ENCODE measurements around the gene SNCB.

The SNCB gene

GRCh38 chr5:176648474-176649194, 18.3 kb upstream of the SNCB start:
- H3K36me3 ChIP-seq (ENCODE audit: insufficient read depth, low read length): peaks cover 11% of the 10 kb centered on the region
- peak overlapping the region; percentile 52 for H3K9ac ChIP-seq (ENCODE audit: low read length)
- H3K9me3 ChIP-seq (ENCODE audit: low read length): no peaks in the 10 kb centered on the region
- H3K27me3 ChIP-seq (ENCODE audit: control insufficient read depth in 1 of 2, insufficient read depth in 2 of 2, low read length in 2 of 2): no peaks in the 10 kb centered on the region
- peak overlapping the region; percentile 83 to 84 for H3K4me3 ChIP-seq (ENCODE audit: low read depth in 1 of 2, low read length in 2 of 2)
- peak overlapping the region; percentile 34 for H3K27ac ChIP-seq (ENCODE audit: low read depth, low read length)
- peaks cover 17% of the 10 kb centered on the region for H3K4me1 ChIP-seq (ENCODE audit: insufficient read depth, low read length)

- Histone ChIP-seq H3K4me1 (ENCODE audit: insufficient read depth, low read length) (peaks cover 17% of the 10 kb centered on the region), H3K9ac (ENCODE audit: low read length) (peak overlapping the region; percentile 52), H3K4me3 (ENCODE audit: low read depth in 1 of 2, low read length in 2 of 2) (peak overlapping the region; percentile 83 to 84)
Observed at GRCh38 chr5:176647843-176648473, 17.6 kb upstream of the SNCB start.

GRCh38 chr5:176647030-176647842, 16.9 kb upstream of the SNCB start, which contains the start of gene TSPAN17:
Gene TSPAN17, plus strand, starts transcription at chr5:176647484. Its CDS starts 132 bp downstream, at chr5:176647616.
- Histone ChIP-seq H3K36me3 (ENCODE audit: insufficient read depth, low read length) (no peaks in the 10 kb centered on the region), H3K27me3 (ENCODE audit: control insufficient read depth in 1 of 2, insufficient read depth in 2 of 2, low read length in 2 of 2) (no peaks in the 10 kb centered on the region), H3K4me3 (ENCODE audit: low read depth in 1 of 2, low read length in 2 of 2) (peak within 1 kb of the TSS; percentile 83 to 84), H3K27ac (ENCODE audit: low read depth, low read length) (peak within 1 kb of the TSS; percentile 93), H3K4me1 (ENCODE audit: insufficient read depth, low read length) (peaks cover 17% of the 10 kb centered on the region), H3K9ac (ENCODE audit: low read length) (peak within 1 kb of the TSS; percentile 52), H3K9me3 (ENCODE audit: low read length) (no peaks in the 10 kb centered on the region)

More at GRCh38 chr5:176647843-176648473, 17.6 kb upstream of the SNCB start:
- Histone ChIP-seq H3K27ac (ENCODE audit: low read depth, low read length) (peak overlapping the region; percentile 93), H3K9me3 (ENCODE audit: low read length) (no peaks in the 10 kb centered on the region), H3K36me3 (ENCODE audit: insufficient read depth, low read length) (peaks cover 4% of the 10 kb centered on the region), H3K27me3 (ENCODE audit: control insufficient read depth in 1 of 2, insufficient read depth in 2 of 2, low read length in 2 of 2) (no peaks in the 10 kb centered on the region)

- H3K9me3 ChIP-seq (ENCODE audit: low read length): no peaks in the 10 kb centered on the region
Observed at GRCh38 chr5:176646707-176647029, 16.3 kb upstream of the SNCB start.

GRCh38 chr5:176646049-176646706, 15.8 kb upstream of the SNCB start:
- Histone ChIP-seq H3K27ac (ENCODE audit: low read depth, low read length) (peak overlapping the region; percentile 83), H3K4me3 (ENCODE audit: low read depth in 1 of 2, low read length in 2 of 2) (peak overlapping the region; percentile 48 to 71), H3K9ac (ENCODE audit: low read length) (no peak overlapping the region)

More at GRCh38 chr5:176646707-176647029, 16.3 kb upstream of the SNCB start:
- H3K27ac ChIP-seq (ENCODE audit: low read depth, low read length): peak overlapping the region; percentile 83
- H3K9ac ChIP-seq (ENCODE audit: low read length): no peak overlapping the region
- H3K4me3 ChIP-seq (ENCODE audit: low read depth in 1 of 2, low read length in 2 of 2): peak overlapping the region; percentile 48 to 71
- H3K36me3 ChIP-seq (ENCODE audit: insufficient read depth, low read length): no peaks in the 10 kb centered on the region
- no peaks in the 10 kb centered on the region for H3K27me3 ChIP-seq (ENCODE audit: control insufficient read depth in 1 of 2, insufficient read depth in 2 of 2, low read length in 2 of 2)
- H3K4me1 ChIP-seq (ENCODE audit: insufficient read depth, low read length): peaks cover 17% of the 10 kb centered on the region

GRCh38 chr5:176644878-176645670, 14.7 kb upstream of the SNCB start:
- Histone ChIP-seq H3K9ac (ENCODE audit: low read length) (no peak overlapping the region), H3K9me3 (ENCODE audit: low read length) (no peaks in the 10 kb centered on the region), H3K27me3 (ENCODE audit: control insufficient read depth in 1 of 2, insufficient read depth in 2 of 2, low read length in 2 of 2) (no peaks in the 10 kb centered on the region), H3K27ac (ENCODE audit: low read depth, low read length) (no peak overlapping the region), H3K36me3 (ENCODE audit: insufficient read depth, low read length) (no peaks in the 10 kb centered on the region), H3K4me1 (ENCODE audit: insufficient read depth, low read length) (peaks cover 17% of the 10 kb centered on the region), H3K4me3 (ENCODE audit: low read depth in 1 of 2, low read length in 2 of 2) (no peak overlapping the region)

More at GRCh38 chr5:176646049-176646706, 15.8 kb upstream of the SNCB start:
- no peaks in the 10 kb centered on the region for H3K9me3 ChIP-seq (ENCODE audit: low read length)
- no peaks in the 10 kb centered on the region for H3K27me3 ChIP-seq (ENCODE audit: control insufficient read depth in 1 of 2, insufficient read depth in 2 of 2, low read length in 2 of 2)
- peaks cover 17% of the 10 kb centered on the region for H3K4me1 ChIP-seq (ENCODE audit: insufficient read depth, low read length)
- no peaks in the 10 kb centered on the region for H3K36me3 ChIP-seq (ENCODE audit: insufficient read depth, low read length)

- no peak overlapping the region for H3K4me3 ChIP-seq (ENCODE audit: low read depth in 1 of 2, low read length in 2 of 2)
- H3K36me3 ChIP-seq (ENCODE audit: insufficient read depth, low read length): no peaks in the 10 kb centered on the region
- no peak overlapping the region for H3K9ac ChIP-seq (ENCODE audit: low read length)
- H3K27me3 ChIP-seq (ENCODE audit: control insufficient read depth in 1 of 2, insufficient read depth in 2 of 2, low read length in 2 of 2): no peaks in the 10 kb centered on the region
- no peak overlapping the region for H3K27ac ChIP-seq (ENCODE audit: low read depth, low read length)
- H3K9me3 ChIP-seq (ENCODE audit: low read length): no peaks in the 10 kb centered on the region
- H3K4me1 ChIP-seq (ENCODE audit: insufficient read depth, low read length): peaks cover 17% of the 10 kb centered on the region
Observed at GRCh38 chr5:176644294-176644693, 14.0 kb upstream of the SNCB start.

GRCh38 chr5:176643491-176644219, 13.3 kb upstream of the SNCB start:
- Histone ChIP-seq H3K4me1 (ENCODE audit: insufficient read depth, low read length) (peaks cover 13% of the 10 kb centered on the region), H3K27me3 (ENCODE audit: control insufficient read depth in 1 of 2, insufficient read depth in 2 of 2, low read length in 2 of 2) (no peaks in the 10 kb centered on the region), H3K4me3 (ENCODE audit: low read depth in 1 of 2, low read length in 2 of 2) (no peak overlapping the region), H3K9ac (ENCODE audit: low read length) (no peak overlapping the region), H3K36me3 (ENCODE audit: insufficient read depth, low read length) (no peaks in the 10 kb centered on the region), H3K27ac (ENCODE audit: low read depth, low read length) (no peak overlapping the region), H3K9me3 (ENCODE audit: low read length) (no peaks in the 10 kb centered on the region)

- H3K9ac ChIP-seq (ENCODE audit: low read length): no peak overlapping the region
- H3K27ac ChIP-seq (ENCODE audit: low read depth, low read length): no peak overlapping the region
- no peaks in the 10 kb centered on the region for H3K36me3 ChIP-seq (ENCODE audit: insufficient read depth, low read length)
- H3K4me3 ChIP-seq (ENCODE audit: low read depth in 1 of 2, low read length in 2 of 2): no peak overlapping the region
- H3K4me1 ChIP-seq (ENCODE audit: insufficient read depth, low read length): peaks cover 5% of the 10 kb centered on the region
- no peaks in the 10 kb centered on the region for H3K9me3 ChIP-seq (ENCODE audit: low read length)
- H3K27me3 ChIP-seq (ENCODE audit: control insufficient read depth in 1 of 2, insufficient read depth in 2 of 2, low read length in 2 of 2): no peaks in the 10 kb centered on the region
Observed at GRCh38 chr5:176642675-176643490, 12.5 kb upstream of the SNCB start.
